Tibial artery (tissue), 4 donors: ENCODE data around the gene NEGR1.

ENCODE experiments used
- DNase-seq, 2 donors: peaks; one replicate each; pipeline ENCODE4 v3.0.0-alpha.2; 2019
- H3K27ac ChIP-seq, 2 donors: fragments of 200-600 bp; sonication (generic) in 1 of 2; 1 replicate in 1 of 2; 2 replicates in 1 of 2; pipeline ENCODE4 v1.5.1; 2018 to 2019; ENCODE audit warnings: mild to moderate bottlenecking in 1 of 2
- H3K27me3 ChIP-seq, 2 donors: fragments of 200-600 bp; sonication (generic) in 1 of 2; one replicate each; pipeline versions ENCODE4 v1.5.1 to v1.6.0; 2016 to 2019
- H3K36me3 ChIP-seq, 3 donors: fragments of 200-600 bp; sonication (generic) in 2 of 3; one replicate each; pipeline ENCODE4 v1.5.1; 2016 to 2019; ENCODE audit warnings: mild to moderate bottlenecking in 2 of 3
- H3K4me1 ChIP-seq, 4 donors: fragments of 200-600 bp; sonication (generic) in 2 of 4; 1 replicate in 3 of 4; 2 replicates in 1 of 4; pipeline ENCODE4 v1.5.1; 2016 to 2019
- H3K4me3 ChIP-seq, 2 donors: fragments of 200-600 bp; sonication (generic) in 1 of 2; 1 replicate in 1 of 2; 2 replicates in 1 of 2; pipeline ENCODE4 v1.5.1; 2018 to 2019; ENCODE audit warnings: mild to moderate bottlenecking in 2 of 2
- H3K9me3 ChIP-seq, 3 donors: fragments of 200-600 bp; sonication (generic) in 1 of 3; one replicate each; pipeline ENCODE4 v1.5.1; 2016 to 2019
- intact Hi-C: fragments of 100-400 bp; cut with DNase I; formaldehyde crosslinking; loops from one replicate; pipeline ENCODE4 v1.15.0; 2023; ENCODE audit warnings: low total_unique reads
- TF ChIP-seq, protein P1 (sequence below), 2 experiments: fragments of 200-600 bp in 1 of 2; fragments of 450-650 bp in 1 of 2; IDR thresholded peaks; one replicate each; pipeline ENCODE4 v1.5.1; 2017 to 2019; ENCODE audit warnings: antibody characterized with exemption in 2 of 2, mild to moderate bottlenecking in 1 of 2, moderate library complexity in 1 of 2

Gene NEGR1

GRCh38 chr1:72122099-72122880, 160.0 kb downstream of the NEGR1 start:
- Histone ChIP-seq H3K27ac (no peak overlapping the region), H3K9me3 (no peaks in the 10 kb centered on the region), H3K36me3 (no peaks in the 10 kb centered on the region), H3K4me3 (no peak overlapping the region), H3K4me1 (peaks cover 0 to 4% (median 0%) of the 10 kb centered on the region in 4 donors), H3K27me3 (no peaks in the 10 kb centered on the region)
- DNase-seq: no peak
- TF ChIP-seq, protein P1, sequence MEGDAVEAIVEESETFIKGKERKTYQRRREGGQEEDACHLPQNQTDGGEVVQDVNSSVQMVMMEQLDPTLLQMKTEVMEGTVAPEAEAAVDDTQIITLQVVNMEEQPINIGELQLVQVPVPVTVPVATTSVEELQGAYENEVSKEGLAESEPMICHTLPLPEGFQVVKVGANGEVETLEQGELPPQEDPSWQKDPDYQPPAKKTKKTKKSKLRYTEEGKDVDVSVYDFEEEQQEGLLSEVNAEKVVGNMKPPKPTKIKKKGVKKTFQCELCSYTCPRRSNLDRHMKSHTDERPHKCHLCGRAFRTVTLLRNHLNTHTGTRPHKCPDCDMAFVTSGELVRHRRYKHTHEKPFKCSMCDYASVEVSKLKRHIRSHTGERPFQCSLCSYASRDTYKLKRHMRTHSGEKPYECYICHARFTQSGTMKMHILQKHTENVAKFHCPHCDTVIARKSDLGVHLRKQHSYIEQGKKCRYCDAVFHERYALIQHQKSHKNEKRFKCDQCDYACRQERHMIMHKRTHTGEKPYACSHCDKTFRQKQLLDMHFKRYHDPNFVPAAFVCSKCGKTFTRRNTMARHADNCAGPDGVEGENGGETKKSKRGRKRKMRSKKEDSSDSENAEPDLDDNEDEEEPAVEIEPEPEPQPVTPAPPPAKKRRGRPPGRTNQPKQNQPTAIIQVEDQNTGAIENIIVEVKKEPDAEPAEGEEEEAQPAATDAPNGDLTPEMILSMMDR (IDR thresholded peaks at IDR 0.05): no peak
- intact Hi-C loops: no loop called here

- no peaks in the 10 kb centered on the region for H3K9me3 ChIP-seq
- H3K4me3 ChIP-seq: no peak overlapping the region
- intact Hi-C loops: no loop called here
- DNase-seq: no peak
- H3K36me3 ChIP-seq: no peaks in the 10 kb centered on the region
- no peaks in the 10 kb centered on the region for H3K27me3 ChIP-seq
- peaks cover 0 to 7% (median 0%) of the 10 kb centered on the region in 4 donors for H3K4me1 ChIP-seq
- H3K27ac ChIP-seq: no peak overlapping the region
- TF ChIP-seq, protein P1 (IDR thresholded peaks at IDR 0.05): no peak
Measured at GRCh38 chr1:72119491-72119890, 162.8 kb downstream of the NEGR1 start.

GRCh38 chr1:72117621-72118020, 164.7 kb downstream of the NEGR1 start:
- no peak overlapping the region for H3K4me3 ChIP-seq
- H3K36me3 ChIP-seq: no peaks in the 10 kb centered on the region
- H3K27me3 ChIP-seq: no peaks in the 10 kb centered on the region
- H3K27ac ChIP-seq: no peak overlapping the region
- DNase-seq: no peak
- H3K9me3 ChIP-seq: no peaks in the 10 kb centered on the region
- TF ChIP-seq, protein P1 (IDR thresholded peaks at IDR 0.05): no peak
- H3K4me1 ChIP-seq: peaks cover 0 to 11% (median 0%) of the 10 kb centered on the region in 4 donors
- intact Hi-C loops: no loop called here

DNA sequence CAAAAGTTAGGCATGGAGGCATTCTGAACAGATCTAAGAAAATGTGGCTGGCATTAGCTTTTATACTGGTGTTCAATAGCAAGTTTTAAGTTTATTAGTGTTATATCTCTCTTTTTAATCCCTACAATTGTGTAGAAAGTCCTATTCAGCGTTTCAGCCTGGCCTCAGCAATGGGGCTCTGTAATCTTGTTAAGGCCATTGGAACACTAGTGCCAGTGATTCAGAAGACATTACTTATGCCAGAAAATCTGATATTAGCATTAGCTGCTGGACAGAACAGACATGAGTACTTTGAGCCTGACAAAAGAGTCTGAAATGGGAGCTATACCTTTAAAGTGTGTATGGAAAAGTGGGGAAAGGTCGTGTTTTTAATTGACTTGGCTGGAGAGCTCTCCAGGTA, 167.0 kb downstream of the NEGR1 start:
- TF ChIP-seq, protein P1 (IDR thresholded peaks at IDR 0.05): no peak
- no peaks in the 10 kb centered on the region for H3K27me3 ChIP-seq
- no peaks in the 10 kb centered on the region for H3K36me3 ChIP-seq
- intact Hi-C loops: no loop called here
- DNase-seq: no peak
- no peaks in the 10 kb centered on the region for H3K9me3 ChIP-seq
- peaks cover 0 to 14% (median 0%) of the 10 kb centered on the region in 4 donors for H3K4me1 ChIP-seq
- no peak overlapping the region for H3K27ac ChIP-seq
- H3K4me3 ChIP-seq: no peak overlapping the region

DNA sequence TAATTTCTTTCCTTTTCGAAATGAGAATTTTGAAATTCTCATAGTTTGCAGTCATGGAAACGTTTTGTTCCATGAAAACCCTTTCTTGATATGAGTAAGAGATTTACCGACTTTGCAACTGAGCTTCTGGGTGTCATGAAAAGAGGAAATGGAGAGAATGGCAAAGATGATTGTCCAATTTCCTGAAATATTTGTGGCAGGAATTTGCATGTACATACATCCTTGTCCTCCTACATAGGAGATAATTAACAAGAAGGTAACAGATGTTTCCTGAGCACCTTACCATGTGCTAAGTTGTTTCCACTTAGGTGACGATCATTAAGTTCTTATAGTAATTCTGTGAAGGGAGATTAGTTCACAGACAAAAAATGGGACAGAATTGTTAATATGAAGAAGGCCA, 170.7 kb downstream of the NEGR1 start:
- intact Hi-C loops: no loop called here
- TF ChIP-seq, protein P1 (IDR thresholded peaks at IDR 0.05): no peak

More for the DNA sequence above, 170.7 kb downstream of the NEGR1 start:
- H3K27me3 ChIP-seq: no peaks in the 10 kb centered on the region
- H3K9me3 ChIP-seq: no peaks in the 10 kb centered on the region
- H3K27ac ChIP-seq: no peak overlapping the region
- no peak overlapping the region for H3K4me3 ChIP-seq
- H3K36me3 ChIP-seq: no peaks in the 10 kb centered on the region
- peaks cover 0 to 17% (median 0%) of the 10 kb centered on the region in 4 donors for H3K4me1 ChIP-seq
- DNase-seq: no peak
